DOHH2 (cell line): Measurements from ENCODE around the gene CD300LF.

Experiments
- H3F3A ChIP-seq: fragments of 200-600 bp; sonication (generic), shearing (Covaris generic); 2 replicates; pipeline ENCODE4 v1.6.0; 2016; ENCODE audit warnings: antibody characterized with exemption, mild to moderate bottlenecking; ENCODE audit not compliant: control insufficient read depth, insufficient read depth
- H3K27ac ChIP-seq: fragments of 200-600 bp; sonication (generic); 2 replicates; pipeline ENCODE4 v1.5.1; 2014; ENCODE audit warnings: low read depth, mild to moderate bottlenecking, low read length, moderate library complexity
- H3K27me3 ChIP-seq: fragments of 200-600 bp; sonication (generic); 2 replicates; pipeline ENCODE4 v1.6.1; 2014; ENCODE audit warnings: mild to moderate bottlenecking, low read length, mixed read lengths; ENCODE audit not compliant: control insufficient read depth
- H3K36me3 ChIP-seq: fragments of 200-600 bp; sonication (generic); 2 replicates; pipeline ENCODE4 v1.6.1; 2014; ENCODE audit warnings: mild to moderate bottlenecking, low read length, moderate library complexity, mixed read lengths; ENCODE audit not compliant: control insufficient read depth
- H3K4me1 ChIP-seq: fragments of 200-600 bp; sonication (generic); 2 replicates; pipeline ENCODE4 v1.6.1; 2014; ENCODE audit warnings: mild to moderate bottlenecking, low read length, mixed read lengths; ENCODE audit not compliant: control insufficient read depth
- H3K4me2 ChIP-seq: fragments of 200-600 bp; sonication (generic); 2 replicates; pipeline ENCODE4 v1.6.0; 2014; ENCODE audit warnings: mild to moderate bottlenecking, low read length, moderate library complexity
- H3K4me3 ChIP-seq: fragments of 200-600 bp; sonication (generic); 2 replicates; pipeline ENCODE4 v1.5.1; 2014; ENCODE audit warnings: mild to moderate bottlenecking, low read length, mixed read lengths
- H3K79me2 ChIP-seq: fragments of 200-600 bp; sonication (generic); 2 replicates; pipeline ENCODE4 v1.6.1; 2014; ENCODE audit warnings: mild to moderate bottlenecking, low read length, mixed read lengths; ENCODE audit not compliant: control insufficient read depth
- H3K9me2 ChIP-seq: fragments of 200-600 bp; sonication (generic); replicated peaks from 2 replicates; pipeline ENCODE4 v1.6.1; 2014; ENCODE audit warnings: mild to moderate bottlenecking, low read length, mixed read lengths; ENCODE audit not compliant: control insufficient read depth
- H3K9me3 ChIP-seq: fragments of 200-600 bp; sonication (generic); 2 replicates; pipeline ENCODE4 v1.6.1; 2014; ENCODE audit warnings: antibody characterized with exemption, low read length, mixed read lengths; ENCODE audit not compliant: control insufficient read depth, insufficient read depth
- H4K20me1 ChIP-seq: fragments of 200-600 bp; sonication (generic); 2 replicates; pipeline ENCODE4 v1.6.0; 2014; ENCODE audit warnings: low read depth, mild to moderate bottlenecking, antibody characterized with exemption, low read length, moderate library complexity; ENCODE audit not compliant: control insufficient read depth, insufficient read depth
- CTCF ChIP-seq: fragments of 200-600 bp; sonication (generic); IDR thresholded peaks from one replicate; pipeline ENCODE4 v1.5.1; 2014; ENCODE audit warnings: antibody characterized with exemption, mild to moderate bottlenecking, low read depth, low read length; ENCODE audit not compliant: poor library complexity, severe bottlenecking
- EZH2phosphoT487 ChIP-seq: fragments of 200-600 bp; sonication (generic); IDR thresholded peaks from 2 replicates; pipeline ENCODE4 v1.6.1; 2017; ENCODE audit warnings: borderline replicate concordance, mild to moderate bottlenecking, antibody characterized with exemption, low read length, moderate library complexity, mixed read lengths

The CD300LF gene

GRCh38 chr17:74697515-74697914 lies 15.2 kb downstream of the CD300LF start:
- Histone ChIP-seq H3K4me2 (no peak overlapping the region), H3K27ac (no peak overlapping the region), H3K9me3 (no peaks in the 10 kb centered on the region), H3K4me1 (no peaks in the 10 kb centered on the region), H3K27me3 (peaks cover 10% of the 10 kb centered on the region), H3F3A (no peaks in the 10 kb centered on the region), H3K36me3 (no peaks in the 10 kb centered on the region), H4K20me1 (no peaks in the 10 kb centered on the region), H3K9me2 (no peaks in the 10 kb centered on the region), H3K79me2 (no peaks in the 10 kb centered on the region), H3K4me3 (no peak overlapping the region)
- TF ChIP-seq CTCF (no peak), EZH2phosphoT487 (no peak)

- H3K27me3 ChIP-seq = peaks cover 8% of the 10 kb centered on the region
- no peaks in the 10 kb centered on the region for H3K9me3 ChIP-seq
- no peaks in the 10 kb centered on the region for H4K20me1 ChIP-seq
- H3K4me2 ChIP-seq = no peak overlapping the region
- TF ChIP-seq EZH2phosphoT487 (no peak), CTCF (no peak)
- no peaks in the 10 kb centered on the region for H3K4me1 ChIP-seq
- H3K36me3 ChIP-seq = no peaks in the 10 kb centered on the region
- H3K27ac ChIP-seq = no peak overlapping the region
- H3K4me3 ChIP-seq = no peak overlapping the region
- H3K9me2 ChIP-seq = no peaks in the 10 kb centered on the region
- H3F3A ChIP-seq = no peaks in the 10 kb centered on the region
- H3K79me2 ChIP-seq = no peaks in the 10 kb centered on the region
Measured at GRCh38 chr17:74695629-74696028, 17.1 kb downstream of the CD300LF start.

GRCh38 chr17:74694081-74694480 lies 18.6 kb downstream of the CD300LF start:
- H3K27ac ChIP-seq = no peak overlapping the region
- no peaks in the 10 kb centered on the region for H3K36me3 ChIP-seq
- no peaks in the 10 kb centered on the region for H3K9me2 ChIP-seq
- H3K4me1 ChIP-seq = peaks cover 3% of the 10 kb centered on the region
- H3K4me2 ChIP-seq = no peak overlapping the region
- H4K20me1 ChIP-seq = no peaks in the 10 kb centered on the region
- TF ChIP-seq EZH2phosphoT487 (no peak), CTCF (no peak)
- no peak overlapping the region for H3K4me3 ChIP-seq
- H3K27me3 ChIP-seq = peaks cover 17% of the 10 kb centered on the region
- H3K9me3 ChIP-seq = no peaks in the 10 kb centered on the region
- no peaks in the 10 kb centered on the region for H3F3A ChIP-seq
- no peaks in the 10 kb centered on the region for H3K79me2 ChIP-seq

GRCh38 chr17:74691151-74691550 lies 21.6 kb downstream of the CD300LF start:
- Histone ChIP-seq H3K27me3 (peaks cover 19% of the 10 kb centered on the region), H3K9me3 (no peaks in the 10 kb centered on the region), H3K4me1 (peaks cover 11% of the 10 kb centered on the region), H3K27ac (no peak overlapping the region), H3K4me2 (no peak overlapping the region), H3F3A (no peaks in the 10 kb centered on the region), H3K9me2 (no peaks in the 10 kb centered on the region), H3K4me3 (no peak overlapping the region), H4K20me1 (no peaks in the 10 kb centered on the region), H3K79me2 (no peaks in the 10 kb centered on the region), H3K36me3 (no peaks in the 10 kb centered on the region)
- TF ChIP-seq EZH2phosphoT487 (no peak), CTCF (no peak)
